ENCODE results near the gene COX5B. TPM values are rescaled to one million over a fixed set of nuclear protein-coding genes. Genes with fewer than 3 reads are reported as not detected.
"Not testable (repeated sequence)": the region's sequence is repeated elsewhere in the genome, so short reads cannot be mapped to it uniquely, and the experiment has no call there.

Gene COX5B
- polyA plus RNA-seq, 3 donors, result 185 to 247 (median 204) TPM

- DNase-seq (ENCODE audit: extremely low read depth in 1 of 11, low read depth in 9 of 11, low spot score in 4 of 11), result peak in 8 of 11 donors; percentile 34 to 64 (median 59)
Observed at GRCh38 chr2:97662895-97663625, 17.2 kb downstream of the COX5B start.

GRCh38 chr2:97663626-97663961 lies 17.7 kb downstream of the COX5B start:
- no peak for DNase-seq (ENCODE audit: extremely low read depth in 1 of 11, low read depth in 9 of 11, low spot score in 4 of 11)

- DNase-seq (ENCODE audit: extremely low read depth in 1 of 11, low read depth in 9 of 11, low spot score in 4 of 11), result peak; percentile 89 to 98 (median 97)
Observed at GRCh38 chr2:97663962-97664635, 18.2 kb downstream of the COX5B start, which contains the start of gene ACTR1B. Gene ACTR1B, minus strand, starts transcription at chr2:97664044. Its CDS starts 154 bp downstream, at chr2:97663890.

DNA sequence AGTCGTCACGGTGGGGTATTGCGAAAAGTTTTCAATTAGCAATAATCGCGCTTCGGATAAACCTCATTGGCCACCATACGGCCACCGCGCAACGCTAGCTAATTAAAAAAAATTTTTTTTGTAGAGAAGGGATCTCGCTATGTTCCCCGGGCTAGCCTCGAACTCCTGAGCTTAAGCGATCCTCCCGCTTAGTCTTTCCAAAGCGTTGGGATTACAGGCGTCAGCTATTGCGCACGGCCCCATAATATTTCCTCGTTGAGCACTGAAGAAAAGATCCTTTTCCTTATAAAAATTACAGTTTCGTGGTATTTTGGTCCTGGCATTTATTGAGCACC lies 18.7 kb downstream of the COX5B start:
- DNase-seq (ENCODE audit: extremely low read depth in 1 of 11, low read depth in 9 of 11, low spot score in 4 of 11), result peak in 1 of 11 donors; percentile 28

DNA sequence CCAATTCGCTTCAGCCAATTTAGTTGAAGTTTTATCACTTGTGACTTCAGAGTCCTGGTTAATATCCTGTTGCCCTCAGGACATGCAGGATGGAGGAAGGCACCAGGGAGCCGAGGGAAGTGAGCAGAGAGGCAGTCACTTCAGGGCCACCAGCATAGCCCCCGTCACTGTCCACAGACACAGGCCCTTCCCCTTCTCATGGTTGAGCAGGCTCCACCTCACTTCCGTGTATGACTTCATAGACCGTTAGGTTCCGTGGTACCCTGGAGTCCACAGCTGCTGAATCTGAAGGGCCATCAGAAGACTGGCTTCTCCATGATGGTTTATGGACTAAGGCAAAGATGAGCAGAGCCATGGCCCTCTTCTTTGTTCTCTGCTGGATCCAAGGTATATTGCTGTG lies 23.6 kb downstream of the COX5B start, which contains the start of gene C2orf92:
TSS of gene C2orf92 (plus strand) at position 266 of the 400 bp plus-strand sequence. CDS start at position 342, 76 bp downstream.
- DNase-seq (ENCODE audit: extremely low read depth in 1 of 11, low read depth in 9 of 11, low spot score in 4 of 11), result no peak

- DNase-seq (ENCODE audit: extremely low read depth in 1 of 11, low read depth in 9 of 11, low spot score in 4 of 11), result no peak
Observed at GRCh38 chr2:97670471-97670870, 24.6 kb downstream of the COX5B start.

GRCh38 chr2:97671526-97671925 lies 25.7 kb downstream of the COX5B start:
- no peak for DNase-seq (ENCODE audit: extremely low read depth in 1 of 11, low read depth in 9 of 11, low spot score in 4 of 11)

DNA sequence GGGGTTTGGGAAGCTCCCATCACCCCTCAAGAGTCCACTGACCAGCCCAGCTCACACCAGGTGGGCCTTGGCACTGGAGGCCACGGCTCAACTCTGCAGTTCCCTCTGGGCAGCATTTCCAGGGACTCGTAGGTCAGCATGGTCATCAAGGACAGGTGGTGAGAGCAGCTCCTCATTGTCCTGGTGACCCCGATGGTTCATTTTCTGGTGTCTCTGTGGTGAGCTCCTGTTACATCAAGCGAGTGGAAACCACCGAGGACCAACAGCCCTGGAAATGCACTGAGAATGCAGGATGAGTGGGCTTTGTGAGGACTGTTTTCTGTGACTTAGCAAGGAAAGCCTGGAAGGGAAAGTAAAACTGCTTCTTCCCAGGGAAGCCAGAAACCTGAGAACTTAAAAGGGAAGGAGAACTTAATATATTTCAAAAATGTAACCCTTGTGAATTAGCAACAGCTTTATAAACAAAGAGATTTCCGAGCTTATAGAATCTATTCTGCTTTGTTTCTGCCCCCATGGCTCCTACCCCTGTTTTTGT lies 26.8 kb downstream of the COX5B start:
- not testable (repeated sequence) for DNase-seq (ENCODE audit: extremely low read depth in 1 of 11, low read depth in 9 of 11, low spot score in 4 of 11)

- DNase-seq (ENCODE audit: extremely low read depth in 1 of 11, low read depth in 9 of 11, low spot score in 4 of 11), result no peak
Observed at GRCh38 chr2:97673182-97673914, 27.5 kb downstream of the COX5B start.

DNA sequence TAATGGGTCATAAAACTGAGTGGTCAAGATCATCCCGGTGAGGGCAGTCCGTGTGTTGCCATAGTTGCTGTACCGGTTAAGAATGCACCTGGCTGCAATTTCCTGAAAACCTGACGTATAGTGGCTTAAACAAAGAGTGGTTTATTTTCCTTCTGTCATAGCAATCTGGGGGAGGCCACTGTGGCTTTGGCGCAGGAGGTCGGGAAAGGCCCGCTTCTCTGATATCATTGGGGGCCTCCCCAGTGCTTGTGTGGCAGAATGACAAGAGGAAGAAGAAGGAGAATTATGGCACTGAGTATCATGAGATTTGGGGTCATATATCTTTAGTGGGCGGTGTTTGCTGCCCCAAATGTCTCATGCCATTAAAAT lies 28.0 kb downstream of the COX5B start:
- peak in 4 of 11 donors; percentile 17 to 49 (median 32) for DNase-seq (ENCODE audit: extremely low read depth in 1 of 11, low read depth in 9 of 11, low spot score in 4 of 11)

- no peak for DNase-seq (ENCODE audit: extremely low read depth in 1 of 11, low read depth in 9 of 11, low spot score in 4 of 11)
Observed at GRCh38 chr2:97675430-97676113, 29.7 kb downstream of the COX5B start.

- DNase-seq (ENCODE audit: extremely low read depth in 1 of 11, low read depth in 9 of 11, low spot score in 4 of 11), result no peak
Observed at GRCh38 chr2:97676620-97677019, 30.8 kb downstream of the COX5B start.

DNA sequence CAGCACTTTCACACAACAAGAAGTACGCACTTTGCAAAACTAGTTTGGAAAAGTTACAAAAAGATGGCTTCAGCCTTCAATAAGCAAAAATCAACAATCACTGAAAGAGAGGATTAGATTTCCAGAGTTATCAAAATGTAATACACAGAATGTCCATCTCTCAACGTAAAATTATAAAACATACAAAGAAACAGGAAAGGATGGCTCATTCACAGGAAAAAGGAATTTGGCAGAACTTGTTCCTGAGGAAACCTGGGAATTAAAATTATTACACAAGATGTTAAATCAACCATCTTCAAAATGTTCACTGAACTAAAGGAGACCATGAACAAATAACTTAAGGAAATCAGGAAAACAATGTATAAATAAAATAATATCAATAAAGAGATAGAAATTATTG lies 31.6 kb downstream of the COX5B start:
- DNase-seq (ENCODE audit: extremely low read depth in 1 of 11, low read depth in 9 of 11, low spot score in 4 of 11), result no peak

GRCh38 chr2:97678298-97678697 lies 32.4 kb downstream of the COX5B start:
- no peak for DNase-seq (ENCODE audit: extremely low read depth in 1 of 11, low read depth in 9 of 11, low spot score in 4 of 11)

GRCh38 chr2:97687235-97687634 lies 41.4 kb downstream of the COX5B start:
- not testable (repeated sequence) for DNase-seq (ENCODE audit: extremely low read depth in 1 of 11, low read depth in 9 of 11, low spot score in 4 of 11)

- no peak for DNase-seq (ENCODE audit: extremely low read depth in 1 of 11, low read depth in 9 of 11, low spot score in 4 of 11)
Observed at GRCh38 chr2:97688062-97688827, 42.4 kb downstream of the COX5B start.

GRCh38 chr2:97691166-97691565 lies 45.3 kb downstream of the COX5B start:
- no peak for DNase-seq (ENCODE audit: extremely low read depth in 1 of 11, low read depth in 9 of 11, low spot score in 4 of 11)

- no peak for DNase-seq (ENCODE audit: extremely low read depth in 1 of 11, low read depth in 9 of 11, low spot score in 4 of 11)
Observed at GRCh38 chr2:97693476-97693875, 47.6 kb downstream of the COX5B start.
